HG03354 (cell line): Measurements from ENCODE around the gene RPAP2.

Source experiments
- ATAC-seq: cut with Tn5 transposase; IDR thresholded peaks from one replicate; pipeline ENCODE4 v1.9.1; 2021; ENCODE audit warnings: mild to moderate bottlenecking; ENCODE audit not compliant: unreplicated experiment, poor library complexity, severe bottlenecking

Gene RPAP2

GRCh38 chr1:92441697-92442342 is 143.0 kb downstream of the RPAP2 start:
- no peak for ATAC-seq

GRCh38 chr1:92442351-92442750 is 143.5 kb downstream of the RPAP2 start:
- no peak for ATAC-seq

DNA sequence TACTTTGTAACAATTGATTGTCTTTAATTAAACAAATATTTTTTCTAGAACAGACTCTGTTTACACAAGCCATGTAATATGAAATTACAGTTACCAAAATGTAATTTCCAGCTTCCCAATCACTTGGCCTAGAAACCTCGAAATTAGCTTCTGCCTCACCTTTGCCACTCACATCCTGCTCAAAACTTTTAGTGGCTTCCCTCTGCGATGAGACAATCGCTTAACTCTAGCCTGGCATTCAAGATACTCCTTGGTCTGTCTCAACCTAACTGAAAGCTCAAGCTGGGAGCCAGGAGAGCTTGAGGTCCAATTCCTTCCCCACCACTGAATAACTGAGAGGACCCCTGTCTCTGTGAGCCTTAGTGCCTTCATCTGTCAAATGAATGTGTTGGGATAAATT is 145.0 kb downstream of the RPAP2 start:
- no peak for ATAC-seq

DNA sequence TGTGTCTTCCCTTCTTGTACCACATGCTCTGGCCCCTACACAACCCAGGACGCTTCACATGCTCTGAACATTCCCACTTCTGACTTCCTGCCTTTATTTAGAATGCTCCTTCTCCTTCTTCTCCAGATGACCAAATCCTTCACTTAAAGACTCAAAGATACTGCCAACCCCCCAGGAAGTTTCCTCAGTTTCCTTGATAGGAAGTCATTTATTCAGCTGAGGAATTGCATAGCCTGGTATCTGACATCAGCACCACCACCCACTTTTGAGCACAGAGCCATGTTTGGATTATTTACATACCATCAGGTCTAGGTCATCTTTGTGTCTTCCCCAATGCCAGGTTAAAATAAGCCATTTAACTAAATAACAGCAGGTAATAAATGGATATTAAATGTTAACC is 145.5 kb downstream of the RPAP2 start:
- no peak for ATAC-seq

- no peak for ATAC-seq
These were observed 147.0 kb downstream of the RPAP2 start for GRCh38 chr1:92445865-92446264.

DNA sequence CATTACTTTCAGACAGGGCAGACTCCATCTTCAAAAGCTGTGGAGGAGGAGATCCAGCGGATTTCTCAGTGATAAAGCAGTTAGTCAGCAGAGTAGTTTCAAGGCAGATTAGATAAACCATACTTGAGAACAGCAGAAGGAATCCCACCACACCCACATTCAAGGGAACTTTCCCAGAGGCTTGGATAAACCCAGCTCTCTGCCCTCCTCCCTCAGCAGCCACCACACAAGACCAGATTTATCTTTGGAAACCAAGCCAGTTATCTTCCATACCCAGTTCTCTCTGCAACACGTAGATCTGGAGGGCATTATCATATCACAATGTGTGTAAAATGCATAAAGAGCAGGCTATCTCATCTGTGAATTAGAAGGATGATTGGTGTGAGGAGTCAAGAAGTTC is 147.7 kb downstream of the RPAP2 start:
- ATAC-seq = no peak

DNA sequence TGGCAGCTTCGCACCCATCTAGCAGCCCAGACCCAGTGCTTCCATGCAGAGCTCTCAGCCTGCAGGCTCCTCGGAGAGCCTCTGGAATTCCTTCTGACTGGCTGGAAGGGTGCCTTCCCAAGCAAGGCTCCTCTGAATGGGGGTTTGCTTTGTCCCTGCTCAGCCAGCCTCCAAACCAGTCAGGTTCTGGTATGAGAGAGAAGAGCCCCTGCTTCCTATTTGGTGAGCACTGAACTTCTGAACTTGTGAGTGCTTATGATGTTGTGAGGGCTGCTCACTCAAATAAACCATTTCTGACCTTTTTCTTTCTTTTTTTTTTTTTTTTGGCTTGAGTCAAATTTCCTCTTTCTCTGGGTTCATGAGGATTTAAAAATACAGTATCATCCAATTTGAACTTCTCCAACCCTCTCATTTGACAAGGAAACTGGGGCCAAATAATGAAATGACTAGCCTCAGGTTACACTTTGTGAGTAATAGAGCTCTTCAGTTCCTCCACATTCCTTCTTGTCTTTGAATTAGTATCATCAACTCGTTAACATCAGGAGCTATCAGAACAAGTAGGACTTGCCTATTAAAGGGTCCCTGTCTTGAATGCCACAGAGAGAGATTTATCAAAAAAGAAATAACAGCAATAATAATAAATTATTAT is 148.3 kb downstream of the RPAP2 start:
- ATAC-seq = no peak

- no peak for ATAC-seq
These were observed 149.1 kb downstream of the RPAP2 start for GRCh38 chr1:92447976-92448375.
